K562 (cell line): ENCODE measurements around the gene WASHC4. TPM values are rescaled to one million over a fixed set of nuclear protein-coding genes. Genes with fewer than 3 reads are reported as not detected.

ENCODE experiments used
- ATAC-seq: fragments of 200-7000 bp; cut with Tn5 transposase; 3 replicates; pipeline ENCODE4 v1.9.1; 2020; ENCODE audit warnings: moderate library complexity
- BruUV-seq: library from RNA; stranded (reverse); fragments of 400-500 nt; replicated peaks from 2 replicates; lab custom pipeline; 2021; lab: Mats Ljungman, UMichigan
- CTCF ChIA-PET: fragments of 300-600 bp; formaldehyde crosslinking; extraction: SDS; loops from one replicate; lab custom pipeline; 2021; ENCODE audit warnings: low intra/inter-chr PET ratio; lab: Yijun Ruan, JAX
- POLR2A ChIA-PET: fragments of 300-600, 350-650 bp; sonication (Branson Sonifier 250); formaldehyde crosslinking; extraction: SDS; loops from one replicate; lab custom pipeline; 2021; ENCODE audit warnings: antibody characterized with exemption, inconsistent platforms; lab: Yijun Ruan, JAX
- DNase-seq, 4 experiments: peaks; one replicate each; pipeline versions ENCODE4 v3.0.0 to v3.0.0-alpha.2; 2011 to 2018; ENCODE audit warnings: low spot score in 3 of 4, mixed read lengths in 3 of 4; ENCODE audit errors: extremely low read depth in 1 of 4
- FAIRE-seq: peaks from 2 replicates; lab custom pipeline; 2011; peaks lifted over from hg19 to GRCh38; lab: Jason Lieb, UNC
- H2AFZ ChIP-seq: 2 replicates; pipeline ENCODE4 v1.6.0; 2011; ENCODE audit warnings: low read depth, low read length, control low read depth, inconsistent platforms
- H3K27ac ChIP-seq: fragments of 200-600 bp; 3 replicates; pipeline ENCODE4 v1.8.0; 2011; ENCODE audit warnings: low read depth, mild to moderate bottlenecking, control low read depth, inconsistent platforms, low read length, moderate library complexity, mixed read lengths; ENCODE audit errors: extremely low read depth
- H3K27me3 ChIP-seq, 2 experiments: fragments of 300-600 bp in 1 of 2; 2 replicates in 1 of 2; 3 replicates in 1 of 2; pipeline versions ENCODE4 v1.6.0 to v1.8.0; 2011; ENCODE audit warnings: inconsistent platforms in 2 of 2, low read length in 2 of 2, mild to moderate bottlenecking in 1 of 2, mixed read lengths in 1 of 2, moderate library complexity in 1 of 2; ENCODE audit not compliant: control insufficient read depth in 2 of 2, insufficient read depth in 2 of 2
- H3K36me3 ChIP-seq: fragments of 300-600 bp; 3 replicates; pipeline ENCODE4 v1.8.0; 2011; ENCODE audit warnings: mild to moderate bottlenecking, low read length, inconsistent platforms; ENCODE audit not compliant: control insufficient read depth, insufficient read depth
- H3K4me1 ChIP-seq, 2 experiments: fragments of 200-600 bp in 1 of 2; replicated peaks in 1 of 2; 2 replicates in 1 of 2; 3 replicates in 1 of 2; pipeline versions ENCODE4 v1.5.1 to v1.8.0; 2011; ENCODE audit warnings: inconsistent platforms in 2 of 2, low read length in 2 of 2, mild to moderate bottlenecking in 1 of 2, mixed read lengths in 1 of 2, moderate library complexity in 1 of 2; ENCODE audit not compliant: control insufficient read depth in 2 of 2, insufficient read depth in 2 of 2
- H3K4me2 ChIP-seq: 2 replicates; pipeline ENCODE4 v1.6.1; 2011; ENCODE audit warnings: low read length, control low read depth, inconsistent platforms, mixed read lengths; ENCODE audit not compliant: insufficient read depth
- H3K4me3 ChIP-seq: fragments of 200-600 bp; sonication (generic), shearing (Covaris generic); 2 replicates; pipeline ENCODE4 v1.5.1; 2016; ENCODE audit warnings: control low read depth, inconsistent platforms
- H3K79me2 ChIP-seq: fragments of 200-600 bp; 3 replicates; pipeline ENCODE4 v1.8.0; 2011; ENCODE audit warnings: low read length, inconsistent platforms; ENCODE audit not compliant: control insufficient read depth, insufficient read depth
- H3K9ac ChIP-seq, 2 experiments: 2 replicates each; pipeline versions ENCODE4 v1.6.0 to v1.6.1; 2011; ENCODE audit warnings: low read depth in 2 of 2, low read length in 2 of 2, control low read depth in 1 of 2, inconsistent platforms in 1 of 2, mild to moderate bottlenecking in 1 of 2, mixed read lengths in 1 of 2; ENCODE audit not compliant: insufficient read depth in 1 of 2
- H3K9me1 ChIP-seq: one replicate; pipeline ENCODE4 v1.6.0; 2011; ENCODE audit warnings: inconsistent platforms, mild to moderate bottlenecking, low read length, moderate library complexity; ENCODE audit not compliant: control insufficient read depth, insufficient read depth
- H3K9me3 ChIP-seq: replicated peaks from 2 replicates; pipeline ENCODE4 v1.5.1; 2011; ENCODE audit warnings: low read depth, low read length, inconsistent platforms; ENCODE audit not compliant: control insufficient read depth, insufficient read depth
- H4K20me1 ChIP-seq: replicated peaks from 2 replicates; pipeline ENCODE4 v1.6.1; 2011; ENCODE audit warnings: low read length, inconsistent platforms, mixed read lengths; ENCODE audit not compliant: control insufficient read depth, insufficient read depth
- BHLHE40 ChIP-seq: IDR thresholded peaks from 2 replicates; pipeline ENCODE4 v1.6.1; 2011; ENCODE audit warnings: low read length, improper control_type of control experiment
- CCNT2 ChIP-seq: IDR thresholded peaks from 2 replicates; pipeline ENCODE4 v1.6.1; 2011; ENCODE audit warnings: borderline replicate concordance, low read depth, mild to moderate bottlenecking, moderate library complexity, mixed read lengths, low read length; ENCODE audit not compliant: insufficient read length; ENCODE audit errors: extremely low read depth
- EWSR1 ChIP-seq: fragments of 450-650 bp; IDR thresholded peaks from 2 replicates; pipeline ENCODE4 v1.6.1; 2018; ENCODE audit warnings: borderline replicate concordance, mild to moderate bottlenecking, low read depth, moderate library complexity; ENCODE audit not compliant: partially characterized antibody
- HEY1 ChIP-seq: fragments of 250-450 bp; sonication (Bioruptor Pico); IDR thresholded peaks from 2 replicates; pipeline ENCODE4 v1.5.0; 2020; ENCODE audit warnings: mild to moderate bottlenecking, moderate library complexity, borderline replicate concordance
- MAFG ChIP-seq: fragments of 450-650 bp; conservative IDR thresholded peaks from 2 replicates; pipeline ENCODE4 v1.6.1; 2016; ENCODE audit warnings: missing genetic modification characterization, missing compliant biosample characterization
- MCM3 ChIP-seq: fragments of 450-650 bp; IDR thresholded peaks from 2 replicates; pipeline ENCODE4 v1.6.1; 2016
- POLR2G ChIP-seq: fragments of 200-400 bp; formaldehyde crosslinking; IDR thresholded peaks from 2 replicates; pipeline ENCODE4 v1.6.1; 2017; ENCODE audit warnings: low read depth, mild to moderate bottlenecking, antibody characterized with exemption, low read length, moderate library complexity
- SOX6 ChIP-seq: fragments of 450-650 bp; IDR thresholded peaks from 2 replicates; pipeline ENCODE4 v1.6.1; 2014; ENCODE audit warnings: mild to moderate bottlenecking
- TEAD4 ChIP-seq, 2 experiments: sonication (generic) in 1 of 2; formaldehyde crosslinking in 1 of 2; IDR thresholded peaks; 2 replicates each; pipeline versions ENCODE4 v1.6.1 to v1.8.0; 2012 to 2022; ENCODE audit warnings: borderline replicate concordance in 1 of 2, inconsistent platforms in 1 of 2, low read length in 1 of 2, mild to moderate bottlenecking in 1 of 2, missing genetic modification reagents in 1 of 2
- ZFPM2 ChIP-seq: fragments of 250-450 bp; sonication (Bioruptor Pico); IDR thresholded peaks from 2 replicates; pipeline ENCODE4 v1.5.1; 2022; ENCODE audit warnings: mild to moderate bottlenecking
- ZNF121 ChIP-seq: sonication (generic); formaldehyde crosslinking; conservative IDR thresholded peaks from 2 replicates; pipeline ENCODE4 v1.8.0; 2022; ENCODE audit warnings: missing genetic modification reagents
- ZNF143 ChIP-seq: sonication (generic); formaldehyde crosslinking; IDR thresholded peaks from 2 replicates; pipeline ENCODE4 v1.9.0; 2022; ENCODE audit warnings: mild to moderate bottlenecking, missing genetic modification reagents
- ZNF561 ChIP-seq: fragments of 450-650 bp; formaldehyde crosslinking; conservative IDR thresholded peaks from 2 replicates; pipeline ENCODE4 v1.4.0; 2020; ENCODE audit warnings: mild to moderate bottlenecking, moderate library complexity
- ZNF696 ChIP-seq: fragments of 250-450 bp; sonication (Bioruptor Pico); conservative IDR thresholded peaks from 2 replicates; pipeline ENCODE4 v1.4.0; 2020; ENCODE audit warnings: mild to moderate bottlenecking, moderate library complexity
- WGBS: fragments of 100-300 bp; shearing (Covaris generic); methylation state at CpG from one replicate; pipeline ENCODE4 v1.1.6; 2016; ENCODE audit warnings: low coverage, mixed read lengths; ENCODE audit not compliant: insufficient coverage; ENCODE audit errors: missing lambda C conversion rate; 5-methylcytosine and 5-hydroxymethylcytosine counted together
- in situ Hi-C: fragments of 300-500 bp; cut with MboI; formaldehyde crosslinking; loops from 4 replicates; pipeline ENCODE4 v1.15.0; 2018; ENCODE audit warnings: inconsistent platforms, mixed read lengths
- intact Hi-C: fragments of 100-400 bp; cut with micrococcal nuclease; formaldehyde crosslinking; loops from 2 replicates; pipeline ENCODE4 v1.14.2; 2022
- polyA plus RNA-seq, 8 experiments: library from polyadenylated mRNA; depleted of rRNA in 4 of 8; stranded (reverse) in 5 of 8; unstranded in 3 of 8; fragments of >200 nt; fragmentation: Nextera tagmentation in 2 of 8; fragmentation: Illumina TruSeq in 1 of 8; extraction: Ambion mirVana in 2 of 8; extraction: Trizol in 1 of 8; gene quantifications; 2 replicates each; pipeline versions ENCODE4 v1.2.1 to v1.2.3, GENCODE V29; 2011 to 2014; ENCODE audit warnings: inconsistent platforms in 1 of 8, missing spikeins in 1 of 8
- total RNA-seq, 7 experiments: library from RNA; depleted of rRNA in 6 of 7; stranded (reverse); fragments of >200 nt in 6 of 7; fragmentation: Illumina TruSeq in 2 of 7; extraction: Trizol in 2 of 7; gene quantifications; 2 replicates each; pipeline versions ENCODE4 v1.2.1 to v1.2.3, GENCODE V29; 2011 to 2021; ENCODE audit warnings: low replicate concordance in 1 of 7
- TF ChIP-seq, protein P1 (sequence below), 2 experiments: IDR thresholded peaks in 1 of 2; conservative IDR thresholded peaks in 1 of 2; 2 replicates each; pipeline ENCODE4 v1.6.1; 2016; ENCODE audit warnings: low read depth in 2 of 2, mild to moderate bottlenecking in 1 of 2, missing compliant biosample characterization in 1 of 2, missing genetic modification characterization in 1 of 2, moderate library complexity in 1 of 2

The WASHC4 gene
- total and polyA plus RNA-seq, 9 of the 15 experiments (the other 6 are each of a cell fraction or from before 2014, with no cell fraction given) = 12.5 to 38.5 (median 21.3) TPM

DNA sequence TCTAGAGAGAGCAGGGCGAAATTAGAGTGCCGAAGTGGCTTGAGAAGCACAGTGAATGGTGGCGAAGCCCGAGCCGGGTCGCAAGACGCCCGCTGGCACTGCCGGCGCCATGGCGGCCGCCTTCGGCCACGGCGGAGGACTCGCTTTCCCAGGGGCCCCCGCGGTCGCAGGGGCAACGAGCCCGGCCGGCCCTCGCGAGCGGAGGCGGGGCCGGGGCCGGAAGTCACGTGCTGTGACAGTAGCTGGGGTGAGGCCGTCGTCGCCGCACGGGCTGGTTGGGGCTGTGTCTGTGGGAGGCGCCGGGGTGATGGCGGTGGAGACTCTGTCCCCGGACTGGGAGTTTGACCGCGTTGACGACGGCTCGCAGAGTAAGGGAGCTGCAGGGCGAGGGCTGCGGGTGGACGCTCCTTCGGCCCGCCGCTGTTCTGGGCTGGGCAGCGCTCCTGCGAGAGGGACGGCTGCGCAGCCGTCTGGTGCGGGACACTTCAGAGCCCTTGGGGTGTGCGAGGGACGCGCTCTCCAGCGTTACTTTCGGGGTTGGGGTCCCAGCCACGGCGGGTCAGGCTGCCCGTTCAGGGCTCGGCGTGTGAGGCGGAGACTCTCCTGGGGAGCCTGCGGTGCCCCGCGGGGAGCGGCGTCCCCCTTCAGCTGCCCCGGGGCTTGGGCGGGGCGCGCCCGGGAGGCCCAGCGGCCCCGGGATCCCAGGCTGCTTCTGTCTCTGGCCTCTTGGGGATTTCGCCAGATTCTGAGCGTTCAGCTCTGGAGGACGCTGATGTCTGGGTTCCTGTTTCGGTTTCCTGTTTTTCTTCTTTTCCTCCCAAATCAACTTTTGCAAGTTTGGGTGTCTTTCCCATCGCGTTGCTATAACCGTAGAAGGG is at the start of gene WASHC4 (continued):
- TF ChIP-seq EWSR1 (no peak), ZNF561 (CRISPR knock-in tag) (no peak), BHLHE40 (peak; percentile 100)

DNA sequence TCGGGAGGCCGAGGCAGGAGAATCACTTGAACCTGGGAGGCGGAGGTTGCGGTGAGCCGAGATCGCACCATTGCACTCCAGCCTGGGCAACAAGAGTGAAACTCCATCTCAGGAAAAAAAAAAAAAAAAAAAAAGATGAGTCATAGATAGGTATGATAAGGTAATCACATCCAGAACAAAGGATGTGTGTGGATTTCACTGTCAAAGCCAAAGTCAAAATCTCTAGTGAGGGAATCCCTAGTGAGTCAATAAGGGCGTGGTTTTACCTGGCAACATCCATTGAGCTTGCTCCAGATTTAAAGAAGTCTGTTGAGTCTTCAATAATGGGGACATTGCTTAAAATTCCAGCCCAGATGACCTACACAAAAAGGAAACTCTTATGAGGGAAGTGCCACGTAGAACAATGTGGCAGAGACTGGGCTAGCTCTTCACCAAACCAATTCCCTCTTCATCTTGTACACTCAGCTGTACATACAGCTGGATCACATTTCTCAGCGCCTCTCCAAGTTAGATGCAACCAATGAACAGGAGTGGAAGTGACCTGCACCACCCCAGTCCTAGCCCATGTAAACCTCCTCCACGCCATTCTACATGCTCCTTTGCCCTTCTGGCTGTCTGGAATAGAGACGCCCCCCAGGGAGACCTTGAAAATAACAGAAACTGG is 46.7 kb upstream of the WASHC4 start:
- no peaks in the 10 kb centered on the region; the same call in 1 of the 2 replicates for H3K9me3 ChIP-seq
- CTCF ChIA-PET = no interaction called here
- ATAC-seq = no peak
- H3K4me3 ChIP-seq = no peak overlapping the region
- no peak for FAIRE-seq
- no peak for DNase-seq
- POLR2A ChIA-PET = interaction anchor here (0.7 to 1.2 kb wide), 3 partner anchors 13 to 174 kb away, joined by 3 to 4 read pairs (median 3); no protein-coding TSS in a partner anchor
- no peaks in the 10 kb centered on the region; a peak in 1 of 5 replicates for H3K27me3 ChIP-seq
- H3K9me1 ChIP-seq = no peaks in the 10 kb centered on the region
- no peaks in the 10 kb centered on the region for H3K79me2 ChIP-seq
- no peak overlapping the region for H3K4me2 ChIP-seq
- intact Hi-C loops (no loop called here), in situ Hi-C loops (loop anchor here (25.0 kb wide), 1 partner anchor 849 kb away; the partner anchor contains the start of gene TXNRD1)
- no peaks in the 10 kb centered on the region for H3K36me3 ChIP-seq
- no TSS peak for BruUV-seq
- H4K20me1 ChIP-seq = no peaks in the 10 kb centered on the region
- no peak overlapping the region for H3K27ac ChIP-seq
- no peaks in the 10 kb centered on the region for H3K4me1 ChIP-seq
- 53% methylated on average over 5 of the region's 11 CpGs for WGBS
- H2AFZ ChIP-seq = no peak overlapping the region
- H3K9ac ChIP-seq = no peak overlapping the region
- TF ChIP-seq, protein P1, sequence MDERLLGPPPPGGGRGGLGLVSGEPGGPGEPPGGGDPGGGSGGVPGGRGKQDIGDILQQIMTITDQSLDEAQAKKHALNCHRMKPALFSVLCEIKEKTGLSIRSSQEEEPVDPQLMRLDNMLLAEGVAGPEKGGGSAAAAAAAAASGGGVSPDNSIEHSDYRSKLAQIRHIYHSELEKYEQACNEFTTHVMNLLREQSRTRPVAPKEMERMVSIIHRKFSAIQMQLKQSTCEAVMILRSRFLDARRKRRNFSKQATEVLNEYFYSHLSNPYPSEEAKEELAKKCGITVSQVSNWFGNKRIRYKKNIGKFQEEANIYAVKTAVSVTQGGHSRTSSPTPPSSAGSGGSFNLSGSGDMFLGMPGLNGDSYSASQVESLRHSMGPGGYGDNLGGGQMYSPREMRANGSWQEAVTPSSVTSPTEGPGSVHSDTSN (CRISPR knock-in tag; IDR thresholded peaks at IDR 0.05; ENCODE audit: low read depth) = no peak
- TF ChIP-seq, protein P1 (tag; conservative IDR thresholded peaks at IDR 0.05; ENCODE audit: low read depth) = no peak
- TF ChIP-seq HEY1 (CRISPR knock-in tag) (no peak), TEAD4 (IDR thresholded peaks at IDR 0.05; ENCODE audit: low read length) (no peak), TEAD4 (CRISPR knock-in tag; IDR thresholded peaks at IDR 0.05; ENCODE audit: borderline replicate concordance) (no peak), MAFG (tag) (peak; percentile 47), SOX6 (0 out of 2 replicates have a peak, but pooled peaks have one; percentile 50), ZFPM2 (CRISPR knock-in tag) (no peak), ZNF696 (CRISPR knock-in tag) (no peak), CCNT2 (no peak), ZNF121 (no peak), ZNF143 (CRISPR knock-in tag) (no peak), MCM3 (no peak), POLR2G (no peak)
